ENCODE measurements around the gene MAGI2.

Gene MAGI2

DNA sequence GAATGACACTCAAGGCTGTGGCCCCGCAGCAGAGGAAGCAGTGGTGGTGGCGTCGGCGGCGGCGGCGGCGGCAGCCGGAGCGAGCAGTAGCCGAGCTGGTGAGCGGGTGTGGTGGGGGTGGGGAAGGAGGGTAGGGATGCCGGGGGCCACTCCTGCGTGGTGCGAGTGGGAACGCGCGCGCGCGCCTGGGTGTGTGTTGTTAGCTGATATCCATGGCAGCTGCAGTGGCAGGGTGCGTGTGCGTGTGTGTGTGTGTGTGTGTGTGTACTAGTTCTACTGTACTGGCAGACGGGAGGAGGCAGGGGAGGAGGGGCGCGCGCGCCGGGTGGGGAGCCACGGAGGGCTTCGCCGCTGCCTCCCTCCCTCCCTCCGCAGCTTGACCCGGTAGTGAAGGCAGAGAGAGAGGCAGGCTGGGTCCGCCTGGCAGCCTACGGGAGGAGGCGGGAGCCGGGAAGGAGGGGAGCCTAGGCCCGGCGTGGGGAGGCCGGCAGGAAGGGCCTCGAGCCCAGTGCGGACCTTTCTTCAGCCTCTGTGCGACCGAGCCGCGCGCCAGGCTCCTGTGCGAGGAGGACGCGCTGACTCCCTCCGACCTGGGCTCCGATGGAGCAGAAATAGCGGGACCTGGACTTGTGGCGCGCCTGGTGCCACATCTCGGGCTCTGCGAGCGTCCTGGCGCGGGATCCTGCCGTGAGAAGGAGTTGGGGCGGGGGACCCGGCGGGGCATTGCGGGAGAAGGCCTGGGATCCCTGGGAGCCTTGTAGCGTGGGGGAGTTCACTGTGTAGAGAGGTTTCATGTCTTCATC is at the start of gene MAGI2:
Gene MAGI2 (minus strand): TSS at position 110 of the 803 bp plus-strand sequence. CDS start 347 bp downstream, outside the sequence.
- DNase-seq (ENCODE audit: low read depth in 4 of 4, low spot score in 1 of 4) = no peak

DNA sequence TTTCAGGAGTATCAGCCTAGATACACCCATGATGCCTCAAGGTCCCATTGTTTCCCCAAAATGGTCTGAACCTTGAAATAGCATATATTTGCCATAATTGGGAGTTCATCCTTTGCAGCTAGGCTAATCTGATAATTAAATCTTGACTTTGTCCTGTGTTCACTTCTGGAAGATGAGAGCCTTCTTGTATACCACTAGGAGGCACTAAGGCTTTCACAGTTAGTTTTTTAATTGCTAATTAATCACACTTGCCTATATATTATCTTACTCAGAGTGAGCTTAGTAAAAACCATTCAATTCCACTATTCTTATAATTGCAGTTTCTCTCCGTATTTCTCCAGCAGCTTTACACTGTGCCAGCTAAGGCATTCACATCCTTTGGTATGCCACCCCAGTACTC is 48.7 kb upstream of the MAGI2 start:
- no peak for DNase-seq (ENCODE audit: low read depth in 4 of 4, low spot score in 1 of 4)

DNA sequence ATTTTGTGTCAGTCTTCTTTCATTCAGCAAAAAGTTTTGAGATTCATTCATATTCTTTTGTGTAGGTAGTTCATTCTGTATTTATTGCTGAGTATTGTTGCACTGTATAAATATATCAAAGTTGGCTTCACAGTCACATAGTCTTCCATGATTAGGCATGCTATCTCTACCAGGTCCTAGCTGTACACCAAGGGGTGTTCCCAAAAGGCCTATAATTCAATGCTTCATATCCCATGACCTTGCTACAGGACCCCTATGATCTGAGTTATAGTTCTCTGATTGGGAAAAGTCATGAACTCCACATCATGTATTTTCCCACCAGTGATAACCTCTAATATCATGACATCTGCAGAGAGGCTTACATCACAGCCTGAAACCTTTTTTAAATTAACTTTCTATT is 47.3 kb upstream of the MAGI2 start:
- DNase-seq (ENCODE audit: low read depth in 4 of 4, low spot score in 1 of 4) = no peak

DNA sequence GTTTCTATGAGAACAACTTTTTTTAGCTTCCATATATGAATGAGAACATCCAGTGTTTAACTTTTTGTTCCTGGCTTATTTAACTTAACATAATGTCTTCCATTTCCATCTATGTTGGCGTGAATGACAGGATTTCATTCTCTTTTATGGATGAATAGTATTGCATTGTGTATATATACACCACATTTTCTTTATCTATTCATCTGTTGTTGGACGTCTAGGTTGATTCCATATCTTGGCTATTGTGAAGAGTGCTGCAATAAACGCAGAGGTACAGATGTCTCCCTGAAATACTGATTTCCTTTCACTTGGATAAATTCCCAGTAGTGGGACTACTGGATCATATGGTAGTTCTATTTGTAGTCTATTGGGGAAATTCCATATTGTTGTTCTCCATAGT is 44.3 kb upstream of the MAGI2 start:
- no peak for DNase-seq (ENCODE audit: low read depth in 4 of 4, low spot score in 1 of 4)

DNA sequence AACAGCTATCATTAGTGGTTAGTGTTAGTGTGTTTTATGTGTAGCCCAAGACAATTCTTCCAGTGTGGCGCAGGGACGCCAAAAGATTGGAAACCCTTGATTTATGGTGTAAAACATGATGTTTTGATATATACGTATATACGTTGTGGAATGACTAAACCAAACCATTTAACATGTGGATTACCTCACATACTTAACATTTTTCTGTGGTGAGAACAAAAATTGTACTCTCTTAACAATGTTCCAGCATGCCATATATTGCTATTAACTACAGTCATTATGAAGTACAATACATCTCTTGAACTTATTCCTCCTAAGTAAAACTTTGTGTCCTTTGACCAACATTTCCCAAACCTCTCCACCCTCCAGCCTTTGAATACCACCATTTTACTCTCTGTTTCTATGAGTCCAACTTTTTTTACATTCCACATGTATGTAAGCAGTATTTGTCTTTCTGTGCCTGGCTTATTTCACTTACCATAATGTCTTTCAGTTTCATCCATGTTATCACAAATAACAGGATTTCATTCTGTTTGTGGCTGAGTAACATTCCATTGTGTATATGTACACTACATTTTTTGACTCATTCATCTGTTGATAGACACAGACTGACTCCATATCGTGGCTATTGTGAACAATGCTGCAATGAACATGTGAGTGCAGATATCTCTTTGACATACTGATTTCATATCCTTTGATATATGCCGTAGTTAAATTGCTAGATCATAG is 42.2 kb upstream of the MAGI2 start:
- no peak for DNase-seq (ENCODE audit: low read depth in 4 of 4, low spot score in 1 of 4)

DNA sequence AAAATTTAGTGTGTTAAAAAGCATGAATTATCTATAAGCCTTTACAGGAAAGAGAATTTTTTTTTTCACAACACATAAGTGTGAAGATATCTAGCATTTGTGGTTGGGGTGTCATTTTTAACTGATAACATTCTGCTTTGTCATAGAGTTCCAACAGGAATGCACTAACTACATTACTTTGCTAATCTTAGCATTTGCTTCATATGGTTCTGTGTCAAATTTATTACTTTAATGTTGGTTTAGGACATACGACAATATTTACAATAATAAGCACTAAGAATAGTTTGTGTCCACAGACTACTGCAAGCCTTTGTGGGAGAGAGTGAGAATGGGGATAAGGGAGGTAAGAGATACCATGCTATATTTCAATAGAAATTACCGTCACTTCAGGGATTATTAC is 40.6 kb upstream of the MAGI2 start:
- DNase-seq (ENCODE audit: low read depth in 4 of 4, low spot score in 1 of 4) = no peak

DNA sequence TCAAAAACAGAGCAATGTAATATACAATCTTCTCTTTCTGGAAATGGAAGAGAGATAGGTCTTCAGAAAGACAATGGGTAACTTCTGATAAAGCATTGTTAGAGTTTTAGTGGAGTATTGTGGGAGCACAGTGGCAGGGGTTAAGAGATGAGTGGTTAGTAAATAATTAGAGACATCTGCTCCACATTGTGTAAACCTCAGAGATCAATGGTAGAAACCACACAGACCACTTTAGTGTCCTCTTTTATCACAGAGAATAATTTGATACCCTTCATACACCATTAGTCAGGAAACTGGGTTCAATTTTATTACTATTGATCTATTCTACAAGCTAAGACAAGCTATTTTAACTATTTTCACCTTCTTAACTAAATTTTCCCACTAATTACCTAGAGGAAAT is 35.9 kb upstream of the MAGI2 start:
- no peak for DNase-seq (ENCODE audit: low read depth in 4 of 4, low spot score in 1 of 4)

DNA sequence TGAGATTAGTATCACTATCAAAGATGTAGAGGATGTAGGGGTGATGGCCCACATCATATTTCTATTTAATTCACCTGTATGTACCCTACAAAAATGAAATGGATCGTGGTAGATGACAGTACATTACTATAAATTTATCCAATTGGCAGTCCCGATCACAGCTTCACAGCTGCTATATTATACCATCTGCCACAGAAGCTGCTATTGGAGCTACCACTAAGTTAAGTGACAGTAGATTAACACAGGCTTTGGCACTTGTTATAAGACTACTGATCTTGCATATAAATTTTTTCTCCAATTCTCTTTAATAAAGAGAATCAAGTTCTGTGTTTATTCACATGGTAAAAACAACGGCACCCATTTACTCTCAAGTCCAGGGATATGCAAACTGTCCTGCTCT is 24.9 kb upstream of the MAGI2 start:
- DNase-seq (ENCODE audit: low read depth in 4 of 4, low spot score in 1 of 4) = no peak

DNA sequence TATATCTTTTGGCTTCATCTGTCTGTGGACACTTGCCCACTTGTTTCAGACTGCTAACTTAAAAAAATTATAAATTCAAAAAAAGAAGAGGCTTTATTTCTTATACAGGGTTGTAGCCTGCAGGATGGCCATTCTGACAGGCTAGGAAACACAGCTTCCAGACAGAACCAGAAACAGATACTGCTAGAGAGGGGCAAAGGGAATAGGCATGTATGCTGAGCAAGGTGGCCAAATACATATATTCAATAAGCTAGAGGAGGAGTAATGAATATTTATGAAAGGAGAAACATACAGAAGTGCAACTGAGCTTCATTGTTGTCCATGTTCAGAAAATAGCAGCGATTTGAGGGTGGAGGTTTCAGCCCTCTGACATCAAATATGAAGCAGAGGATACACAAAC is 22.0 kb upstream of the MAGI2 start:
- no peak for DNase-seq (ENCODE audit: low read depth in 4 of 4, low spot score in 1 of 4)

DNA sequence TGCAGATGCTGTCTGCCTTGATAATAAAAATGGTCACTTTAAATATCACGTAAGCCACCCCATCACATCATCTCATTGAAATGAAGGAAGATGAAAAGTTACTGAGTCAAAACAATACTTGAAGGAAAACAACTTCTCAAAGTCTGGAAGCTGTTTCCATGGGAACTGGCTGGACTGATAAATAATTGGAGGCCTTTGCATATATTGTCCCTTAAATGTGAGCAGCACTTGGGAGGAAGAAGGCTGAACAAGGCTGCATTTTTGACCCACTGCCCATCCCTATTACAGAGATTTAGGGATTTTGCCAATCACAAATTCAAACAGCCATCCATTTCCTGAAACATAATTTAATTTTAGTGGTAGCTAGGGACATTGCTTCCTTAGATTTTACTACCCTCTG is 18.2 kb upstream of the MAGI2 start:
- DNase-seq (ENCODE audit: low read depth in 4 of 4, low spot score in 1 of 4) = no peak

DNA sequence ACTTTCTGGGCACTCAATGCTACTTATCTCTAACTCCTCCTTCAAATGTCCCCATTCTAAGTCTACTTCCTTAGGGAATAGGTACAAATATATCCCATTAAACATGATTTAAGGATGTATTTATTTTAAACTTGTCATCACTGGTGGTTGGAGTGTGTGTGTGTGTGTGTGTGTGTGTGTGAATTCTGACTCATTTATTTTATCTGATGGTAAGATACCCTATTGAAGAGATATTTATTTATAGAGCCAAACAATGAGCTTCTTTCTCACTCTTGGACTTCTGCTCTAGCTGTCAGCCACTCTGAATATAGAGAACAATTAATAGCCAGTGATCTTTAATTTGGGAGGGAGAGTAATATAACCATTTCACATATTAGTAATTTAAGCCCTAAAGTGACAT is 17.8 kb upstream of the MAGI2 start:
- no peak for DNase-seq (ENCODE audit: low read depth in 4 of 4, low spot score in 1 of 4)

DNA sequence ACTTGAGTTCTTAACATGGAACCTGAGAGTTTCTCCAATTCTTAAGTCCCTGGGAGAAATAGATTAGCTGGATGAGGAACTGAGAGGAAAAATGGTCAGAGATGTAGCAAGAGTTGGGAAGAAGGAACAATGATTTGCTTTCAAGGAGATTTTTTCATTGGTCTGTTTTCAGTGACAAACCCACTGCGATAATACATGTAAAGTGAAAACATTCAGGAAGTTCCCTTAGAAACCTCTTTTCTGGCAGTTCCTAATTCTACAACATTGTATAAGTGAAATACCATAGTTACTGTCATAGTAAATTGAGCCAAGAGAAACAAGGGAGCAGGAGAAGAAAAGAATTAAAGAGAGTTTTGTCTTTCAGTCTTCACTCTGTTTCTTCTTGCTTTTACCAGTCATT is 12.1 kb upstream of the MAGI2 start:
- no peak for DNase-seq (ENCODE audit: low read depth in 4 of 4, low spot score in 1 of 4)

DNA sequence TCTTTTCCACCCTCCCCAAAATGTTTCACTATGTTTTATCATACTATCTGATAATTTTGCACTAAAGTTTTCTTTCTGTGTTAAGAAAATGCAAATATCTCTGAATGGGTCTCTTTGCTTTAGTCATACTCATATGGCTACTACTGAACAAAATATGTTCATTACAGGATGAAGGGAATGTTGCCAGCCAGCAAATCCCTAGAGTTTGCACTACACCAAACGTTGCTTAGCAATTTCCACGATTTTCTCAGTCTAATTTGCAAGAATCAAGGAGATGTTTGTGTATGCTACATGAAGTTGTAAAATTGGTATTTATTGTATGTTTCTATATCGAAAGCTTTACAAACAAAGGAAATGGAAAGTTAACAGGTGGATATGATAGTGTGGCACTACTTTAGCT is 10.6 kb upstream of the MAGI2 start:
- no peak for DNase-seq (ENCODE audit: low read depth in 4 of 4, low spot score in 1 of 4)

DNA sequence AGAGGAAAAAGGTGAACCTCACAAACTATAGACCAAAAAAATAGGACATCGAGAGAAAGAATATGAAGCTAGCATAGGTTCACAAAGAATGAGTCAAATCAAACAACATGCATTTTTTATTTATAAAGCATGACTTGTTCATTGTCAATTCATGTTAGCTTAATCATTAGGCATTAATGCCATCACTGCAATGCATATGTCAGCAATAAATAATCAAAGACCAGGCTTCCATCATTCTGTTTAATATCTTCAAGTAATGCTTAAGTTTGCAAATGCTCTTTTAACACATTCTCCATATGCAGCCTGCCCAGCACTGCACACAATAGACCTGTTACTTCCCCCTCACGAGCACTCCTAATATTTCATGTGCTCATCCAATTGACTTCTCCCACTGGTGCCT is 8.9 kb upstream of the MAGI2 start:
- no peak for DNase-seq (ENCODE audit: low read depth in 4 of 4, low spot score in 1 of 4)

DNA sequence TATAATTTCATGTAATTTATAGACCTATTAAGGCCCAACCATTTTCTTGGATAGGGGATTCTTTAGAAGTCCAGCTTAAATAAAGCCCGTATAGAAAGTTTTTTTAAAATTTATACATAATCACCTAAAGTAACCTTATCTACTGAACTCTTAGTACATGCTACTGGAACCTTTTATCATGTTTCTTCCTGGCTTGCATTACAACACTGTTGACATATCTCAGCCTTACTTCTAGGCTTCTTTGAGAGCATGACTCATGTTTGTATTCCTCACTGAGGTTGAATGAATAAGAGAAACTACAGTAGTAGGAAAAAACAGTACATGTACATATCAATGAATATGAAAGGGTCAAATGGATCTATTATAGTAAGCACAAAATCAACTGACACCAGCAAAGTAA is 8.2 kb upstream of the MAGI2 start:
- DNase-seq (ENCODE audit: low read depth in 4 of 4, low spot score in 1 of 4) = no peak

DNA sequence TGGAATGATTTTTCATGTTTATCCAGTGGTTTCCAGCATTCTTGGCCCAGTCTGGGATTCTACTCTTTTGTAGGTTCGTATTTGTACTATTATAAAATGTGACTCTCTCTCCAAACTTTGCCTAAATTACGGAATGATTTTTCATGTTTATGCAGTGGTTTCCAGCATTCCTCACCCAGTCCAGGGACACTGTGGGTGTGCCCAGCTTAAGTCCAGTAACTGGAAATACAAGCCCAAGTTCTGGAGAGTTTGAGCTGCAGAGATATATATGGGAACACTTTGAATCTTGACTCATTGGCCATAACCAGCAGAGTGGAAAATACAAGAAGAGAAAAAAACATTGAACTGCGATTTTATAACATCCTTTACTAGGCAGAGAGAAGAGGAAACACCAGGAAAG is 5.9 kb upstream of the MAGI2 start:
- DNase-seq (ENCODE audit: low read depth in 4 of 4, low spot score in 1 of 4) = no peak

DNA sequence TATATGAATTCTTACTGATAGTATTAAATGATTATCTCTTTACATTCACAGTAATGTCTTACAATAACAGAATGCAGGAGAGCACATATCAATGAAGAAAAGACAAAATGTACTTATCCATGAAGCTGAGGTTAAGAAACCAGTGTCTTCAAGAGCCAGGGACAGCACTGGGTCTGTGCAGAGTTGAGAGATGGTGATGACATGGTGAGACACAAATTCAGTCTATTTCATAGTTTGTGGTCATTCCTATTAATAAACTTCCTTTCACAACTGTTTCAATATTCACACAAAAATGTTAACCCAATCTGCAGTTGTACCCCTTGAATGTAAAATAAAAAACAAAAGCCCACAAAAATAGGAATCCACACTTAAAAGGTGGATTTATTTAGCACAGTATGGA is 5.3 kb upstream of the MAGI2 start:
- DNase-seq (ENCODE audit: low read depth in 4 of 4, low spot score in 1 of 4) = no peak

DNA sequence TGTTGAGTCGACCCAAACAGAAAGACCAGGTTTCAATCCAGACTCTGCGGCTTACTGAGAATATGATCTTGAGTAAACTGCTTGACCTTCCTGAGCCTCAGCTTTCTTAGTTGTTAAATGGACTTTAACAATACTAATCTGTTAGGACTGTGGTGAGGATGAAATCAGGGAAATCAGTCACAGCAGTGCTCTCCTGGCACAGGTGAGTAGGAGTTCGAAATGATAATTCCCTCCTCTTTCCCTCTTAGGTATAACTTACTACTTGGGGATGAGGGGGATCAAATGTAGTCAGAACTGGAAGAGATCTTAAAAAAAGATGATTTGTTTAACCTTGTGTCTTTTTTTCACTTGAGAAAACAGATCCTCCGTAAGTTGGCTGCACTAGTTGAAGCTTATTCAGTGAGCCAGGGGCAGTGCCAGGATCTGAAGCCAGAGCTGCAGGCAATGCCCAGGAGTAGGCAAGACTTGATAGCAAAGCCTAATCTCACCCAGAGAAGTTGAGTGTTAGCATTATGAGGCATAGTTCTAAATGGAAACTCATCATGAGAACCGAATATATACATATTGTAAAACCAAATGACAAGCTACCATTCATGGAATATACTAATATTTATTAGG is 1.8 kb upstream of the MAGI2 start:
- DNase-seq (ENCODE audit: low read depth in 4 of 4, low spot score in 1 of 4) = no peak

DNA sequence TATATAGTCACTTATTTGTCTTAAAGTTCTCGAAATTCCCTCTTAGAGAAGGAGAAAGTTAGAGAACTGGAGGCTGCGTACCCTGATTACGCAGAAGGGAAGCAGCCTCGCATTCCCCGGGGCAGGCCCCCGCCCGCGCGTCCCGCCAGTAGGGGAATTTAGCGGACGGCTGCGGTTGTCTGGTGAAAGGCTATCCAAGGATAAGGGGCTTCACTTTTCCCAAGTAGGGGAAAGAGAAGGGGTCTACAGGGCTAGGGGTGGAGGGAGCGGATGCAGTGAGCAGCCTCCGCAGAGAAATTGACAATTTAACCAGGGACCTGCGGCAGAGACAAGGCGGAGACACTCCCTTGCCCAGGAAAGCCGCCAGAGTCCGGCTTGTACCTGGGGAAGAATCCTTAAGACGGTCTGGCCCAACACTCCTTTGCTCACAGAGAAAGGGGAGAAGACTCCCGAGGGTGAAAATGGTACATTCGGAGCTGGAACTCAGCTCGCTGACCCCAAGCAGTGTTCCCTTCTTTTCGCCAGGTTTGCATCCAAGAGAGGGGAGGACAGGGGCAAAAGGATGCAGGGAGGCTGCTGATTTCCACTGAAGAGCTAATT is 994 bp upstream of the MAGI2 start:
- no peak for DNase-seq (ENCODE audit: low read depth in 4 of 4, low spot score in 1 of 4)

DNA sequence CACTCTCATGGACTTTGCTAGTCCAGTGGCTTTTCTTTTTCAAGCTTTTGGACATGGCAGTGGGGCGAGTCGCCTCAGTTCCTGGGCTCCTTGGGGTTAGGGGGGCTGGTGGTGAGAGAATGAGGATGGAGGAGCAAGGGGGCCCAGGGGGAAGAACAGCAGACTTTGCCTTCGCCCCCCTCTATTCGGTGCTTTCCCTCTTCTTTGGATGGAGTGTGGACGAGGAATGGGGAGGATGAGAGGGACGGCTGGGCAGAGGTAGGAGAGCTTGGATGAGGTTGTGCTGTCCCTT is 255 bp downstream of the MAGI2 start:
- no peak for DNase-seq (ENCODE audit: low read depth in 4 of 4, low spot score in 1 of 4)

DNA sequence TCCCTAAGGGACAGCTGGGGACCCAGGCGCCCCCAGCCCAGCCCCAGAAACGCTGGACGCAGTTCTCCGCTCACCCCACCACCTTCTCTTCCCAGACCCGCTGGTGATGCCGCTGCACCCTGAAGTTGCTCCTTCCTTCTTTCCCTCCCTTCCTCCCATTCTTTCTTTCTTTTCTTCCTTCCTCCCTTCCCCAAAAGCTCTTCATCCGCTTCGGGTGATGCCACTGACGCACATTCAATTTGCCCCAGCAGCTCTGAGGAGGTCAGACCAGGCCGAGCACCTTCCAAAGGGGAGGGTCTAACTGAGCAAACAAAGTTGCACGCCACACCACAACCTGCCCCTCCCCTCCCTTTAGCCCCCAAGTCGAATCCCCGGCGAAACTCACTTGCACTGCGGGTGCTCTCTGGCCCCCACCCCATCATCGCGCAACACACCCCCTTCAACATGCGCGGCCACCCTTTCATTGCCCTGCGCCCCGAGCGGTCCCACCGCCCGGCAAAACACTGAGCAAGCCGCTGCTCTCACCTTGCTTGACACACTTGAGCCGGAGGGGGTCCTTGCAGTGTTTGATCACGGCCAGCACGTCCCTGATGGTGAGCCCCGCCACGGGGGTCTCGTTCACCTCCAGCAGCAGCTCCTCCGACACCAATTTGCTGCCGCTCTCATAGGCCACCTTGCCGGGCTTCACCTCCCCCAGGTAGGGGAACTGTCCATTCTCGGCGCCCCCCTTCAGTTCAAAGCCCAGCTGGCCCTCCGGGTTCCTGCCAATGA is 787 bp downstream of the MAGI2 start:
- no peak for DNase-seq (ENCODE audit: low read depth in 4 of 4, low spot score in 1 of 4)
